GM12874 (cell line): ENCODE results near the gene CCDC54.
A peak's percentile ranks its signal among the peaks of the same experiment; 100 is the strongest.

Experiments
- TF ChIP-seq, protein P1 (sequence below): IDR thresholded peaks from 2 replicates; pipeline ENCODE4 v1.5.1; 2011; ENCODE audit warnings: low read depth, mild to moderate bottlenecking, control low read depth, low read length, moderate library complexity; ENCODE audit not compliant: insufficient read depth

Gene CCDC54

DNA sequence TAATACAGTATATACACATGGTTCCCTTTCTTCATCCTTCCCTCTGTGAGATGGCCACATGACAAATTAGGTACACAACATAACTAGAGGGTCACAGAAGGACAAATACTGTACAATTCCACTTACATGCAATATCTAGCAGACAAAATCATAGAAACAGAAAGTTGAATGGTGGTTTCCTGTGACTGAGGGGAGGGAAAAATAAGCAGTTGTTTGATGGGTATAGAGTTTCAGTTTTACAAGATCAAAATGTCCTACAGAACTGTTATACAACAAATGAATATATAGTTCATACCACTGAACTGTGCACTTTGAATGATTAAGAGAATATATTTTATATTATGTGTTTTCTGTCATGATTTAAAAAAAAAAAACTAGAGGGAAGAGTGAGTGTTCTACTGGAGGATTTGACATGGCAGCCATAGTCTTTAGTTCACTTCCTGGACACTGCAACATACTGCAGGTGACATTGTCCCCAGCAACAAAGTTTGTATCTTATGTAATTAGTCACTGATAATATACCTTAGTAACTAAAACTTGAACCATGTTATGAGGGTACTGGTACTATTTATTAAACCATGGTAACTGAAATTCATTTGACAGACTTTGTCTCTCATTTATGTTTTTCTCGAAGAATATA is 37.2 kb downstream of the CCDC54 start:
- TF ChIP-seq, protein P1, sequence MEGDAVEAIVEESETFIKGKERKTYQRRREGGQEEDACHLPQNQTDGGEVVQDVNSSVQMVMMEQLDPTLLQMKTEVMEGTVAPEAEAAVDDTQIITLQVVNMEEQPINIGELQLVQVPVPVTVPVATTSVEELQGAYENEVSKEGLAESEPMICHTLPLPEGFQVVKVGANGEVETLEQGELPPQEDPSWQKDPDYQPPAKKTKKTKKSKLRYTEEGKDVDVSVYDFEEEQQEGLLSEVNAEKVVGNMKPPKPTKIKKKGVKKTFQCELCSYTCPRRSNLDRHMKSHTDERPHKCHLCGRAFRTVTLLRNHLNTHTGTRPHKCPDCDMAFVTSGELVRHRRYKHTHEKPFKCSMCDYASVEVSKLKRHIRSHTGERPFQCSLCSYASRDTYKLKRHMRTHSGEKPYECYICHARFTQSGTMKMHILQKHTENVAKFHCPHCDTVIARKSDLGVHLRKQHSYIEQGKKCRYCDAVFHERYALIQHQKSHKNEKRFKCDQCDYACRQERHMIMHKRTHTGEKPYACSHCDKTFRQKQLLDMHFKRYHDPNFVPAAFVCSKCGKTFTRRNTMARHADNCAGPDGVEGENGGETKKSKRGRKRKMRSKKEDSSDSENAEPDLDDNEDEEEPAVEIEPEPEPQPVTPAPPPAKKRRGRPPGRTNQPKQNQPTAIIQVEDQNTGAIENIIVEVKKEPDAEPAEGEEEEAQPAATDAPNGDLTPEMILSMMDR, result no peak

- TF ChIP-seq, protein P1, result no peak
These were observed 38.9 kb downstream of the CCDC54 start for GRCh38 chr3:107416138-107416537.

DNA sequence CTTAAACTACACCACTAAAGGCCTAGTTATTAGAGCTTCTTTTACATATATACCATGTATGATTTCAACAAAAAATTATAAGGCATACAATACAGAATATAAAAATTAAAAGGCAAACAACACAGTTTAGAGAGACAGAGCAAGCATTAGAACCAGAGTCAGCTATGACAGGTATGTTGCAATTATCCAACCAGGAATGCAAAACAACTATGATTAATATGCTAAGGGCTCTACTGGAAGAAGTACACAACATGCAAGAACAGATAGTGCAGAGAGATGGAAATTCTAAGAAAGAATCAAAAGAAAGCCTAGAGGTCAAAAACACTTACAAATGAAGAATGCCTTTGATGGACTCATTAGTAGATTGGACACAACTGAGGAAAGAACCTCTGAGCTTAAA is 39.6 kb downstream of the CCDC54 start:
- TF ChIP-seq, protein P1, result no peak

- TF ChIP-seq, protein P1, result peak; percentile 39; the same call in 1 of the 2 replicates
These were observed 44.0 kb downstream of the CCDC54 start for GRCh38 chr3:107421170-107421792.

- TF ChIP-seq, protein P1, result no peak
These were observed 44.6 kb downstream of the CCDC54 start for GRCh38 chr3:107421881-107422280.

GRCh38 chr3:107425033-107425432 is 47.8 kb downstream of the CCDC54 start:
- TF ChIP-seq, protein P1, result no peak

GRCh38 chr3:107426223-107426622 is 49.0 kb downstream of the CCDC54 start:
- TF ChIP-seq, protein P1, result no peak
